NCI-H226 (cell line): ENCODE measurements around the gene SLC1A4.
"Not testable (repeated sequence)": the region's sequence is repeated elsewhere in the genome, so short reads cannot be mapped to it uniquely, and the experiment has no call there.

ENCODE experiments used
- DNase-seq: peaks from one replicate; pipeline ENCODE4 v3.0.0-alpha.2; 2015

The SLC1A4 gene

DNA sequence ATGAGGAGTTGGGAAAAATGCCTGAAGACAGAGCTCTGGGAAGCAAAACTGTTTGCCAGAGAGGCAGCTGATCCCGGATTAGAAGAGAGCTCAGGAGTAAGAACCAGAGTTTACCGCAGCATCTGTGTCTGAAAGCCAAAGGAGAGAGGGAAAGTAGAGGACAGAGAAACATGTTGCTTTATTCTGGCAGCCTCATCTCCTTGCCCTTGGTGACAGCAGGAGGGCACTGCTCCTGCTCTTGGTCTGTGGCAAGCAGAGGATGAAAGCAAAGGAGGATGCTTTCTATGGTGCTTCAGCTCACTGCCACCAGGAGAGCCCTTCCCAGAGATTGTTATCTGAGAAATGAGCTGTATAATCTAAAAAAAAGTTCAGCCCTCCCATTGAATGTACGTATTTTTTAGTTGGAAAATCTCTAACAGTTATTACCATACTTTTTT is 7.7 kb downstream of the SLC1A4 start:
- DNase-seq: no peak

DNA sequence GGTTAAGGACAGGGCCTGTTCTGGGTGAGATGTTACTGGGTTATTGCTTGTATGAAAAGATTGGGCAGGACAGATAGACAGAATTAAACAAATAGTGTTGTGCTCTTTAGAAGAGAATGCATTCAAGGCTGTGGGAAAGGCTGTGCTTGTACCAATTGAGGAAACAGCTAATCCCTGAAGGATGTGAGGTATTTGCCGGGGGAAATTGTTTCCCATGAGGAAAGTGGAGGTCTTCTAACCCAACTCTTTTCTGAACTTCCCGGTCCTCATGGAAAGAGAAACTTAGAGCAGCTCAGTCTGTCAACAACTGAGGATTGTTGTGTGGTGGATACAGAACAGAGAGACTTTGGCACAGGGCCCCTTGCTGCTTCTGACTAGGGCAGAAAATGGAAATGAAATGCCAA is 9.5 kb downstream of the SLC1A4 start:
- DNase-seq: no peak

- DNase-seq: no peak
Measured at GRCh38 chr2:64999754-65000153, 10.6 kb downstream of the SLC1A4 start.

GRCh38 chr2:65000644-65001043 is 11.4 kb downstream of the SLC1A4 start:
- no peak for DNase-seq

DNA sequence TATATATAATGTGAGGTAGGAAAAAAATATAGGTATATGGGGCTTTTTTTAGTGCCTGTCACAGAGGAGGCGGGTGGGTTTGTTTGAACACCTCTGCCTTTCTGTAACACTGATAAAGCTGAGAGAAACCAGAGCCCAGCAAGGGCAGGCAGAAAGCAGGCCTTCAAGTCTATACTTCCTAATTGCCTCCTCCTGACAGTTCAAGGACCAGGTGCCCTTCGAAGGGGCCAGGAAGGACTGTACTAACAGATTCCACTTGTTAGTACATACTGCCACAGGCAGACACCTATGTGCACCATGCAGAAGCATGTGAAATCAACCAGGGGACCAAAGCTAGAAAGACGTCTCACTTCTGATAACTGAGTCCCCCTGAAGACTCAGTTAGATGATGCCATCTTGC is 13.8 kb downstream of the SLC1A4 start:
- no peak for DNase-seq

- DNase-seq: not testable (repeated sequence)
Measured at GRCh38 chr2:65004232-65004631, 15.0 kb downstream of the SLC1A4 start.

- DNase-seq: no peak
Measured at GRCh38 chr2:65013776-65014175, 24.6 kb downstream of the SLC1A4 start.

- no peak for DNase-seq
Measured at GRCh38 chr2:65015731-65016130, 26.5 kb downstream of the SLC1A4 start.

GRCh38 chr2:65016789-65017188 is 27.6 kb downstream of the SLC1A4 start:
- no peak for DNase-seq

- DNase-seq: no peak
Measured at GRCh38 chr2:65017335-65017734, 28.1 kb downstream of the SLC1A4 start.

DNA sequence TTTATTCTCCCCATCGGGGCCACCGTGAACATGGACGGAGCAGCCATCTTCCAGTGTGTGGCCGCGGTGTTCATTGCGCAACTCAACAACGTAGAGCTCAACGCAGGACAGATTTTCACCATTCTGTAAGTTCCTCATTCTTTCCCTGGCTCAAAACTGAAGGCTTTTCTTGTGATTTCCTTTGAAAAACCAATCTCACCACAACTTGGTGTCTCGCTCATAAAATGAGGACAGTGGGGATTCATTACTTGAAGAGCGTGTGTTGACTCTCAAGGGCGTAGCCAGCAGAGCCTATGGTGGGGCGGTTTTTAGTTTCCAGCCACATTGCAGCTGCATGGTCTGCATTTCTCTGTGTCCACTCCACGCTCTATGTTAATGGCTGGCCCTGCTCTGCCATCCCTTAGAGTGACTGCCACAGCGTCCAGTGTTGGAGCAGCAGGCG is 29.0 kb downstream of the SLC1A4 start:
- no peak for DNase-seq

DNA sequence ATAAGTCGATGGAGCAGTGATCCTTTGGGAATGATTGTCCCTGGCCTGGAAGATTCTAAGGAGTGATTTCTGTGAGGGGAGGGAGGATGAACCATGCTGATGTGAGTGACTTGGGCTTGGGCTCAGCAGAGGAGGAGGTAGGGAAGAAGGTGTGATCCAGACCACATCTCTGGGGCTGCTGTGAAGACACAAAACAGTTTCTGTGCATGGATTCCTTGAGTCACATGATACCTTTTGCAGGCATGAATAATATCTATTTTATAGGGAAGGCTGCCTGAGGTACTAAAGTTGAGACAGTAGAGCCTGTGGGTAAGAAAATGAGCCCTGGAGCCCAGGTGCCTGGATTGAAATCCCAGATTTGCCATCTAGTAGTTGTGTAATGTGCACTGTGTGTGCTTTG is 29.8 kb downstream of the SLC1A4 start:
- DNase-seq: no peak

DNA sequence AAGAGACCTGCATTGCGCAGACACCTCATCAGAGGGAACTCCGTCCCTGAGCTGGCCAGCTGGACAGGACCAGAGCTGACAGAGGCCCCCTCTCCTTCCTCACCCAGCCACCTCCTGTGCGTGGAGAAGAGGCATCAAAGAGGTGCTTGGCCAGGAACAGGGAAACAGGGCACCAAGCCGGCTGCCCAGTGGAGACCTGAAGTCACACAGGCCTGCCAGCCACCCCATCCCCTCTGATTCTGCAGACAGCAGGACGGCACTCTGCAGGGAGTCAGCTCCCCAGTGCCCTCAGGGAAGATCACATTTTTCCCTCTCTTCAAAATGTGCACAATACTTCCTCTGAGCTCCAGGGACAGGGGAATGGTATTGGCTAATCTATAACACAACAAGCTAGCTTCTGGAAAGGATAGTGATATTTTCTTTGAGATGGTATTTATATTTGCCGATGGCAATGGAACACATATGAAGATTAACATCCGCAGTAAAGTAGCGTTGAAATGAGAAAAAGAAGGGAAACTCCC is 30.5 kb downstream of the SLC1A4 start:
- no peak for DNase-seq

DNA sequence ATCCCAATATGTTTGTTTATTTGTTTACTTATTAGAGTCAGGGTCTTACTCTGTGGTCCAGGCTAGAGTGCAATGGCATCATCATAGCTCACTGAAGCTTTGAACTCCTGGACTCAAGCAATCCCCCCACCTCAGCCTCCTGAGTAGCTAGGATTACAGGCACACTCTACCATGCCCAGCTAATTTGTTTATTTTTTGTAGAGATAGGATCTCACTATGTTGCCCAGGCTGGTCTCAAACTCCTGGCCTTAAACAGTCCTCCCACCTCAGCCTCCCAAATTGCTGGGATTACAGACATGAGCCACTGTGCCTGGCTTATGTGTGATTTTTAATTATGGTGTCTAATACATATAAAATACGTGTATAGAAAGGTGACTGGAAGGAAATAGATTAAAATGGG is 31.1 kb downstream of the SLC1A4 start:
- not testable (repeated sequence) for DNase-seq

- DNase-seq: no peak
Measured at GRCh38 chr2:65020943-65021528, 31.8 kb downstream of the SLC1A4 start.

GRCh38 chr2:65021709-65022108 is 32.5 kb downstream of the SLC1A4 start:
- no peak for DNase-seq

DNA sequence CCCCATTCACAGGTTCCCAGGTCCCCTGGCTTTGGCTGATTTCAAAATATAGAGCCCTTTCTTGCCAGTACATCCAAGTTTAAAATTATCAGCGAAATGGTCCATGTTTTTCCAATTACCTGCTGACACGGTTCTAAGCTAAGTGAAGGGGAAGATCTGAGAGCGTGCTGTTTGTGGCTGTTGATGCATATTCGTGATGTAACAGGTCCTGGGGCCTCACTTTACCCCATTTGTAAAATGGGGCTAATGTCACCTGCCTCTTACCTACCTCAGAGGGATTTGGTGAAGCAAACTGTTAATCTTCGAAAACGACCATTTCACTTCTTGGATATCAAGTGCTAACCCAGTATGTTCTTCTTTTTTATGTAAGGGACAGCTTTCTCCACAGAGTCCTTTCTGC is 33.0 kb downstream of the SLC1A4 start:
- no peak for DNase-seq

GRCh38 chr2:65023742-65024141 is 34.5 kb downstream of the SLC1A4 start:
- DNase-seq: no peak

- peak; percentile 70 for DNase-seq
Measured at GRCh38 chr2:65024149-65024829, 35.1 kb downstream of the SLC1A4 start.

GRCh38 chr2:65025453-65026123 is 36.4 kb downstream of the SLC1A4 start:
- DNase-seq: no peak

- DNase-seq: no peak
Measured at GRCh38 chr2:65026154-65026553, 37.0 kb downstream of the SLC1A4 start.

GRCh38 chr2:65026704-65027464 is 37.7 kb downstream of the SLC1A4 start:
- no peak for DNase-seq

DNA sequence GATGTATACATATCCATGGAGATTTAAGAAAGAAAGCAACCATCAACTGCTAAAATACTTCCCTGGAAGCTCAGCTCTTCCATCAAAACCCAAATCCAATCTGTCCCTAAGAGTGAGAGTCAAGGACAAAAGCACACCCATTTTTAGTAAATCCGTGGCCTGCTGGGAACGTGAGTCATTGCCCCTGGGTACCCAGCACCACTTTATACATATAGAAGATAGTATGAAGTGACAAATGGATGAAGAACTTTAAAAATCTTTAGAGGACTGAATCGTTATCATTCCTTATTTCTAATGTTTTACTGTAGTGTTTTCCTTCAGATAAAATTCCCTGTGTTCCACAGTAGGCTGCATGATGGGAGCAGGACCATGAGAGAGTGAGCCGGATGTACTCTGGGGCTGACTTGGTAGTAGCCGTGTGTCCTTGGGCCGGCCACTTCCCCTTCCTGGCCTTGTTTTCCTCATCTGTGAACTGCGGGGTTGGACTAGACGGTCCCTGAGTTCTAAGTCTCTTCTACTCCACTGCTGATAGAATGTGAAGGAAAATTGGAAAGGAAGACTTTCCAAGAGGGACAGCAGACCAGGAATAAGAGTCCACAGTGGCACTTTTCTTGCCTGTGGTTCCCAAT is 38.5 kb downstream of the SLC1A4 start:
- DNase-seq: no peak
